ENCODE measurements around the gene HS3ST3B1.

Gene HS3ST3B1

DNA sequence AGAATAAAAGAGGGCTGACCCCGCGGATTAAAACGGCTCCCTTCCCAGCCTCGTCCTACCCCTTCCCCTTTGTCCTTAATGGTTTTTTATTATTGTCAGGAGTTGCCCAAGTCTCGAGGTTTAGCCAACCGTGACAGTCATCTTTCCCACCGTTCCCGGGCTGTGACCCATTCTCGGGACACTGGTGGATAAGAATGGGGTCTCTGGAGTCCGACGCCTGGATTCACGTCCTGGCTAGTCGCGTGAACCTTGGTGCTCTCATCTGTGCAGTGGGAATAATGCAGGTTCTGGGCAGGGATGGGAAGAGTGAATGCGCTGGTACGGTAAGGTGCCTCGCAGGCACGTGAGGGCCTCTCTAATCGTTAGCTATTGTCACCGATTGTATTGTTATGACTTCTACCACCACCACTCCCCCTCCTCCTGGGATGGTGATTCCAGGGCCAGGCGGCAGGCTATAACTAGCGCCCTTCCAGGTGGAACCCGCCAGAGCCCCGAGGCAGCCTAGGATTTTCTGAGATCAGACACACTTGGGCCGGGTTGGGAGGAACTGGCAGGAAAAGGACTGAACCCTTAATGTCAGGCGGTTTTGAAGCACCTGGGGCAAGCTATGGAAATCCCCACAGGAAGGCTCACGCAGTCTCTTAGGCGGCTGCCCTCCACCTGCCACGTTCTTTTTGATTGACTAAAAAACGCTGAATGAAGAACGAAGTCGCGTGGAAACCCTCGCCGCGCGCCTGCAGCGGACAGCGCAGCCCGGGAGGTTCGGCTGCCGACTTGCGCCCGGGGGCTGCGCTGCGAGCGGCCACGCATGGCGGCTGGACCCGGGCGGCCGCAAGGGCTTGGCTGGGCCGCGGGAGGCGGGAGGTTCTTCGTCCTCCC lies 2.7 kb downstream of the HS3ST3B1 start:
- no peak for FAIRE-seq

DNA sequence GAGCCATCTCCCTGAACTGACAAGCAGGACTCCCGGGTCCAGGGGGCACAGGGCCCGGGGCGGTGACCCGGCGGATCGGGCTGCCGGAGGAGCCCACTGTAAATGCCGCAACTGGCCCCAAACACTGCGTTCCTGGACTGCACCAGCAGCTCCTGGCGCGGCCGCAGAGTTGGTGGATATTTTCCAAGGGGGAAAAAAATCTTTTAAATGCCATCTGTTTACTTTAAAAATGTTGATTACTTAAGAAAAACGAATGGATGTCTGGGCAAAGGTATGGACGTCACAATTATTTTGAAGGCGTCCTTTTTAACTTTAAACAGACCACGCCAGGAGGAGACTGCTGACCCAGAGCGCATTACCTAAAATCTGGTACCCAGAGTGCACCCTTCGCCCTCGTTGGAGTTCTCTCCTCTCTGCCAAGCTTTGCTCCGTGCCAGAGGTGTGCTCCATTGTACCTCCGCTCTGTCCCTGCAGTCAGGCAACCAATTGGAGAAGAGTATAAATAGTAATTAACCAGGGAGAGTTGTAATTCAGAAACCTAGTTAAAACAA lies 3.4 kb downstream of the HS3ST3B1 start:
- no peak for FAIRE-seq

DNA sequence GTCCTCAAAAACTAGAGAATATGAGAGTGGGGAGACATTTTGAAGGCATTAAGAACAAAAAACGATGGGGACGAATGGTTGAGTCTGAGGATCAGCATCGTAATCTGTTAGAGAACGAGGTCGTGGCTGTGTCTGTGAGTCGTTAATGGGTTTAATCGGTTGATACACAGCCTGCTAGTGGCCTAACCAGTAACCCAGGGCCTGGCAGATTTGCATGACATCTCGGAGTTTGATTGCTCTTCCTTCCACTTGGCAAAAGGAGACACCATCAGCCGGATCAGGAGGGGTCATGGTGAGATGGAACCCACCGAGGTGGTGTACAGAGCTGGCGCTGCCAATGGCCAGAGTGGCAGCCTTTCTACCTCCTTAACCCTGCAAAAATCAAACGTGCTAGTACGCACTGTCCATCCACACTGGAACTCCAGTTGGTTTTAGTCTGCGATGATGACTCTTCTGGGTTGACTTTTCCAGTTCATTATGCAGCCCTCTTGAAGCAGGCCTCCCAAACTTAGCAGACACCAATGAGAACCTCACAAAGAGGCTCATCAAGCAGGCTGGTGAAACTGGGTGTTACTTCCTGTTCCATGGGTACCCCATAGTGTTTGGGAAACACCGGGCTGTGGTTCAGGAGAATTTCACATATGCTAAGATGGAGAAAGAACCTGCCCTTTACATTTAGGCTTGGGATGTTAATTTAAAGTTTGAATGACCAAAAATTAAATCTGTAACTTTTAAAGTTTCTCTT lies 4.1 kb downstream of the HS3ST3B1 start:
- FAIRE-seq = no peak

DNA sequence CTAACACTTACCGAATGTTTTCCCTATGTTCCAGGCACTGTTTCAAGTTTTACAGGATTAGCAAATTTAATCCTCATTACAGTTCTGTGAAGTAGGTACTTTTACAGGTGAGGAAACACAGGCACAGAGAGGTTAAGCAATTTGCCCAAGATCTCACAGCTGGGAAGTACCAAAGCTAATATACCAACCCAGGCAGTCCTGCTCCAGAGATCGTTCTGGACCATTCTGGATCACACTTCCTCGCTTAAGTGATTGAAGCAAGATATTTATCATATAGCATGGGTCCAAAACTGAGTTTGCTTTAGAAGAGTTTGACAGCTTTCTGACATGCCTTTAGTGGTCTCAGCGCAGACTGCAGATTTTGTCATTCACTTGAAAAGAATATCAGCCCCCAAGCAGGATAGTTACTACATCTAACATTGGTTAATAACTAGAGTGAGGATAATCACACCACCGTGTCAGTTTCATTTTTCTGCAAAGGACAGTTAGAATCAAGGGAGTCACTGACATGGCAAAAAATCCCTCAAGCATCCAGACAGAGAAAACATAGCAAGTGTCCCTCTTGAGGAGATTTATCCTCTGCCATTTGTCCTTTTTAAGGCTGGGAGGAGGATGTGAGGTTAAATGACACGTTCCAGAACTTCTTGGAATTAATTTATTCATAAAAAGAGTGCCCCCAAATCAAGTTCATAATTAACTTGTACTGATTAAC lies 5.1 kb downstream of the HS3ST3B1 start:
- FAIRE-seq = no peak

DNA sequence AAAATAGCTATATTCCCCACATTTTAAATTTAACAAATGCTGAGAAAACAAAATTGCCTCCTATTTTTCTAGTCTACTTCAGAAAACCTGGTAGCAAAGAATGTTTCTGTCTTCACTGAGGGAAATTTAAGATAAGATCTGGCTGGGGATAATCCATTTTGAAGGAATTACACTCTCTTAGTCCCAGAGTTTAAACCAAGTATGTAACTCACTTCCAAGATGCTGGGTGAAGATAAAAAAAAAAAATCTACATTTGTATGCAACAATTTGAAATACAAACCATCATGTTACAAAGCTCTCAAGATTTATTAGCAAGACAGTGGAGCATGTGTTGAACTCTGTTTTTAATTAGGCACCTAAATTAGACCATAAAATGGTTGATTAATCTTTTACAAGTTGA lies 5.7 kb downstream of the HS3ST3B1 start:
- FAIRE-seq = no peak

DNA sequence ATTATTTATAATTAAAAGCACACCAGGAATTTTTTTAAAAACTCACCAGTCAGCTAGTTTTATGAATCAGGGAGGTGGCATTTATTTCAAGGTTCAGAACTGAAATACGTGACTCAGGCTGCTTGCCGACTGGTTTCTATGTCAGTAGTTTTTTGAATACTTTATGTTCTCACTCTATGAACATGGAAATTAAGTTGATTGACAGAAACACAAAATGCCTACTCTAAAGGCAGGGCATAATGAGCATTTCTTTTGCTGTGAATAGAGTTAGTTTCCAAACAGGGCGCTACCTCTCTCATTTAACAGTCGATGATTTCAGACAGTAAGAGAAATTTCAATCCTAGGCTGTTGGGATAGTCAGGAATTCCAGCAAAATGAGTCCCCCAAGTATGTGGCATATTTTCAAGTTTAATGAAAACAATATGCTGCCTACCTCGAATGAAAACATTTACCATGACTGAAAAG lies 6.7 kb downstream of the HS3ST3B1 start:
- FAIRE-seq = no peak

DNA sequence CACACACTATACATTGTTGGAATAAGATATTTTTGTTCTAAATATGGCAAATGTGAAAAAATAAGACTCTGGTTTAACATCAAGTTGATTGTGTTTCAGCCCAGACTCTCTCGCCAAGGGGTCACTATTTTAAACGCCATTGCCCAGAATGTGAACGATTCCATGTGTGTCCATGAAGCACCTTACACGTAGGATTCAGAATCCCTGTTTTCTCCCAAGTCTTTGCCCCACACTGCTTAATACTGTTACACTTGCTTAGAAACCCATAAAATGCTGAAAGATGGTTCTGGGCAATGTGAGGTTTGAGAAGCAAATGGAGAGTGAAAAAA lies 7.7 kb downstream of the HS3ST3B1 start:
- no peak for FAIRE-seq

DNA sequence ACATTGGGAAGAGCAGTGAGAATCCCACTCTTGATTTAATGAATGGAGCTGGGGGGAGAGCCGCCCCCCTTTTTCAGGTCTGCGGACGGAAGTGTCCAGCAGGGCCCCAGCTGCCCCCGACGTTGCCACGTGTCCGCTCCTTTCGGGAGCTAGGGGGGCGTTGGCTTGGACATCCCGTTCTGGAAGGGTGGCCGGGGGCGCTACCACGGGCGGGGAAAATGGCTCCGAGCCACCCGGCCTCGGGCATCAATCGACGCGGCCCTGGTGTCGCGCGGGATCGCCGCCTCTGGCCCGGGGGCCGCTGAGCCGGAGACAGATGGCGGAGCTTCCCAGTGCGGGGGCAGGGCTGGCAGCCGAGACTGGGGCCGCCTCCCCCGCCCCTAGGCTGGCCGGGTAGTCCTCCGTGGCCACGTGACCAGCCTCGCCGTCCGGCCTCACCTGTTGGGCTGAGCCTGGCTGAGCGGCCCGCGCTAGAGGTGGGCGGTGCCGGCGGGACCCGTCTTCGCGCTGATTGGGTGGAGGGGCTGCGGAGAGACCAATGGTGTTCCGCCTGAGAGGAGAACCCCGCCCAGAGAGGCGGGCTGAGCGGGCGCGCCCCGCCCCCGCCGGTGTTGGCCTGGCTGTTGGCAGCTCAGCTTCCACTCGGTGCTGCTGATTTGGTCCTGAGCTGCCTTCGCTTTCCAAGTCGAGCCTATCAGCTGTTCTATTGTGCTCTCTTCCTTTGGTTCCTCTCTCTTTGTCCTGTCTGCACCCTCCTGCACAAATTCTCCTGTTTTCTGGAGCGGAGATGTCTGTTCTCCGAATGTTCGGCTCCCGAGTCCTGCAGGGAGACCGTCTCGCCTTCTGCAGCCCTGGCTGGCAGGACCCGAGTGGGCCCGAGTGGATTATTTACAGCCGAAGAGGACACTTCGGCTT lies 8.3 kb downstream of the HS3ST3B1 start:
- no peak for FAIRE-seq

DNA sequence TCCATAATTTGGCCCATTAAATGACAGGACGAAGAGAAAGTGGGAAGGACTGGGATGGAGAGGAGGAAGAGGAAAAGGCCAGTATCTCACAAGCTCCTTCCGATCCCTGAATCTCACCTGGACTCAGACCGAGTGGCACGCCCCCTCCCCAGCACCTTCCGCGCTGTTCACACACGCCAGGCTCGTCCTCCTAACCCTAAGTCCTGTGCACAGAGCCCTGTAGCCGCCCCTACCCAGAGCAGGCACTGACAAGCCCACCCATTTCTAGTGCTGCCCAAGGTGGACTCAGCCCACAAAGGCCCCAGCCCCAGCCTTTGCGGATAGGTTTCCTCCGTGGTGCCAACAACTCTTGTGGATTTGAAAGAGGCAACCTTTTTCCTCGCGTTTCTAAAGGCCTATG lies 9.2 kb downstream of the HS3ST3B1 start:
- FAIRE-seq = no peak

DNA sequence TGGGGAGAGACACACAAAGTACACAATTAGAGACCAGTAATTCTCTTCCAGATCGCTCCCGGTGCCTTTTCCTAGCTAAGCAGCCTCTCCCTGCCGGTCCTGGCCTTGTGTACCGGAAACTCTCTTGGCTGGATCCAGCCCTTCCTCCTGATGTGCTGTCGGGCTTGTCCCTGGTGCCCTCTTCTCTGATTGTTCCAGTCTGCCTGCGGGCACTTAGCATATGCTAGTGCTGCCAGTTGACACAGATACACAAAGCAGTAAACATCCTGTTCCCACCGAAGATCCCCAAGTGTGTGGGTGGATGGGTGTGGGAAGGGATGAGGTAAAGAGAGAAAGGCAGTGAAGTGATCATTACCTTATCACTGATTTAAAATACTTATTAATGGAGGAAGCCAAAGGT lies 9.7 kb downstream of the HS3ST3B1 start:
- FAIRE-seq = no peak

DNA sequence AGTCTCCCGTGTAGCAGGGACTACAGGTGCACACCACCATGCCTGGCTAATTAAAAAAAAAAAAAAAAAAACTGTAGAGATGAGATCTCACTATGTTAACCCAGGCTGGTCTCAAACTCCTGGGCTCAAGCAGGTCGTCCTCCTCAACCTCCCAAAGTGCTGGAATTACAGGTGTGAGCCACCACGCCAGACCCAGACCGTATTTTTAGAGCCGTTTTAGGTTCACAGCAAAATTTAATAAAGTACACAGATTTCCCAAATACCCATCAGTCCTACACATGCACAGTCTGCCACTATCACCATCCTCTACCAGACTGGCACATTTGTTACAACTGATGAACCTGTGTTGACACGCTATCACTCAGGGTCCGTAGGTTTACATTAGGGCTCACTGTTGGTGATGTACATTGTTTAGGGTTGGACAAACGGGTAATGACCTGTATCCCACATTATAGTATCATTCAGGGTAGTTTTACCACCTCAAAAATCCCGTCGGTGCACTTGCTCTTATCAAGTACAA lies 10.4 kb downstream of the HS3ST3B1 start:
- no peak for FAIRE-seq

DNA sequence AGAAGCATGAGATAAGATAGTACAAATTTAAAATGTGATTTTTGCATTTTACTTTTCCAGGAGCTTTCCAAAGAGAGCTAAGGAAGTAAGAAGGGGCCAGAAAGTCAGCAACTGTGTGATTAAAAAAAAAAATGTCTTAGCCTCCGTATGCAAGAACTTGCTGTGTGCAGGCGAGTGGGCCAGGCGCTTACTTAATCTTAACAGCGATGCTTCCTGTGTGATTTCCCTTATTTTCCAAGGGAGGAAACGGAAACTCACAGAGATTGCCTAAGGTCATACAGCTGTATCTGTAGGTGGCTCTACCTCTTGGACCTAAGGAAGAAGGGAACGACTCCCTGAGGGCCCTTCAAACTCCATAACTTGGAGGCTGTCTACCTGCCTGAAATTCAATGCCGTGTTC lies 11.1 kb downstream of the HS3ST3B1 start:
- no peak for FAIRE-seq

DNA sequence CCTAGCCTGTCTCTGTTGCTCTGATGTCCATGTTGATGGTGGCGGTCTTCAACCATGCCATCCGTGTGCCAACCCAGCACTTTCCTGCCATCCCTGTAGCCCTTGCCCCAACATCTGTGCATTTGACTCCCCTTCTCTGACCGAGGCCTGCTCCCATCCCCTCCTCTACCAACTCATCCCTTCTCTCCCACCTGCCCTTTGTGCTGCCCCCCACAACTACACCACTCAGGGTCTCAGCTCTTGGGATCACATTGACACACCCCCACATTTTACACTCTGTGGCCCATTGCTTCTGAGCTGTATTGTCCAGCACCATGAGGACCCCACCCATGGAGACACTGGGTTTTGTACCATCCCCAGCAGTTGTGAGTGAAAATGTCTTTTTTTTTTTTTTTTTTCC lies 11.6 kb downstream of the HS3ST3B1 start:
- FAIRE-seq = no peak

DNA sequence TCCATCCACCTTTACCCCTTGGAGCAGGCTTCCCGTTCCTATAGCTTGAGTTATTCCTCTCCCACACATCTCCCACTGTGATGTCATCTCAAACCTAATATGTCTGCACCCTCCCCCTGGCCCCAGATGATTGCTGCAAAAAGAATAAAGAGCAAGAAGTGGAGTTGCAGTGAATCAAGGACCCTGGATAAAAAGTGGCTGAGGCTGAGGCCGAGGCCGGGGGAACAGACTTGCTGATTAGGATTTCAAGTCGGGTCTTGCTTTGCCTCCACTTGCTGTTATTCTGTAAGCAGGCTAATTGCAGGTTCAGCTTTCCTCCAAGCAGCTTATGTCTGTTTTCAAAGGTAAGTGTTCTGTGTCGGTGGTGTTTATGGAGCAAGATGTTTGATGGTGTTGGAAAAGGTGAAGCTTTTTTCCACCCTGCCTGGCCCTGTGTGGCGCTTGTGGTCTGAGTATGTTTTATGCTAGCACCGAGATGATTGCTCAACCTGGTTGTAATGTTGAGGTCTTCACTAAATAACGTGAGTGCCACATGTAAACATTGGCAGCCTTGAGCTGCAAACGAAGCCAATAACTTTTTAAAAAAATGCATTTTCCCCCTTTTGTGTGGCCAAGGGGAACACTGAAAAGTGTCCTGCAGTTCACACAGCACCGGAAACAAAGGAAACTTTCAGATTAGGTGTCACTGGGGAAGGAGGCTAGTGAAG lies 15.4 kb downstream of the HS3ST3B1 start:
- no peak for FAIRE-seq

DNA sequence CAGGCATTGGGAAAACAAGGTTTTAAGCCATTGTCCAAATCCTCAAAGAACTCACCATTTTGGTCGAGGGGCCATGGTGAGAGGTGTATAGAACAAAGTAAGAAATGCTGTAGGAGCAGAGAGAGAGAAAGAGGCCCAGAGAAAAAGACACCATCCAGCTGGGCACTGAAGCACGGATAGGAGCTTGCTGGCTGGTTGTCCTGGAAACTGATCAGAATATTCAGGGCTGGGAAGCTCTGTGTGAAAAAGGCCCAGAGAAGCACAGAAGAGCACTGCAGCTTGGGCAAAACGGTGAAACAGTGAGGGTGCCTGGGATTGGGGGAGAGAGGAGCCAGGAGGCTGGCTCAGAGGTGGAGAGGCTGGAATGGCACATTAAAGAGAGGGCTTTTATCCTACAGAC lies 16.5 kb downstream of the HS3ST3B1 start:
- FAIRE-seq = no peak

DNA sequence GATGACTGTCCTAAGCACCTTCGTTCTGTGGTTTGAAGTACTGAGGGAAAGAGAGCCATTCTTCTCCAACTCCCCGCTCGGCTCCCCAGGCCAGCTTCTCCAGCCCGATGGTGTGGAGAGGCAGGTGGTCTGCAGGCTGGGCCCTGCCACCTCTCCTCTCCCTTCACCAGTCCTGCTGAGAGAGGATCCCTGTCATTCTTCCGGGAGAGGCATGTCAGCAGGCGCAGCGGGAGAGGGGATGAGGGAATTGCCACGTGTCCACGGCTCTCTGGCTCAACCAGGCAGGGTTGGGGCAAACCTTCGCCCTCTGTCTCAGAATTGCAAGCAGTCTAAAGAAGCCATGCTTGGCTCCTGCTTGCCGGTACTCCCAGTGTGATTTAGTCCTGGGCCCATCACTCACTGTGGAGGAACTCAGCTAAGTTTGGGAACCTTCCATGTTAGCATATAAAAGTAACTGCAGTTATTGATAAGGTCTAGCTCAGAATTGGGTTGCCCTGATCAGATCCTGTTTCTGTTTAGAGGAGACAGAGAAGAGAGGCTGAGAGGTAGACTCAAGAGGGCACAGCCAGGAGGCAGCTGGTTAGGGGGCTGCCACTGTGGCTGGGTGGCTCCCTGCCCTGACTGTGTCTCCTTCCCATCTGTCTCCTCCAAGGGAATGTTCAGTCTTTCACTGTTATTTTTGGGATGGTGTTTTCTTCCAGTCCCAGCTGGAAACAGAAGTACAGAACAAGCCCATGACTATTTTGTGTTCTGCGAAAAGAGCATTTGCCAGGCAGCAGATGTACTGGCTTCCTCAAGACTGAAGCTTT lies 17.4 kb downstream of the HS3ST3B1 start:
- no peak for FAIRE-seq

DNA sequence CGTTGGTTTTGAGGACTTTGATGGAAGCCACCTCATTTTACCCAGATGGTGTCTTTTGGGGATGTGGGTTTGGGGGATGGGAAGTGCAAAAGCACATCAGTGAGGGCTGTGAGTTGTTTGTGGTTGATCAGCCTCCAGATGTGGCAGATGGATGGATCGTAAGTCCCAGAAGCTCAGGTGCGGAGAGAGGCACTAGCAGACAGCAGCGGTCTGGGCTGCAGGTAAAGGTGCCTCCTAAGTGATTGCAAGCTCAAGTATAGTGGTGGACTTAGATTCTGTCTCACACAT lies 18.0 kb downstream of the HS3ST3B1 start:
- FAIRE-seq = no peak

DNA sequence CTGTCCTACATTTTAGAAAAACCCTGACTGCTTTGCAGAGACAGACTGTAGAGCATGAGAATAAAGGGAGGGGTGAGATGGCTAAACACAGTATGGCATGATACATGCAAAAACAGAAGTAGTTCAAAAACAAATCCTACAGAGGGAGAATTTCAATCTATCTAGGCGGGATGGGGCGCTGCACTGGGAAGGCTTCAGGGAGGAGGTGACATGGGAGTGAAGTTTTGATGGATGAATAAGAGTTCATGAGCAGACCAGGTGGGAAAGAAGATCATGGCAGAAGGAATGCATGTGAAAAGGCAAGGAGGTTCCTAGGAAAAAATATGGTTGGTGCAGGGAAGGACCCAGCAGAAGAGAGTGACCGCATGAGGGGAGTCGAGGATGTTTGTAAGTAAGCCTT lies 19.2 kb downstream of the HS3ST3B1 start:
- FAIRE-seq = no peak

DNA sequence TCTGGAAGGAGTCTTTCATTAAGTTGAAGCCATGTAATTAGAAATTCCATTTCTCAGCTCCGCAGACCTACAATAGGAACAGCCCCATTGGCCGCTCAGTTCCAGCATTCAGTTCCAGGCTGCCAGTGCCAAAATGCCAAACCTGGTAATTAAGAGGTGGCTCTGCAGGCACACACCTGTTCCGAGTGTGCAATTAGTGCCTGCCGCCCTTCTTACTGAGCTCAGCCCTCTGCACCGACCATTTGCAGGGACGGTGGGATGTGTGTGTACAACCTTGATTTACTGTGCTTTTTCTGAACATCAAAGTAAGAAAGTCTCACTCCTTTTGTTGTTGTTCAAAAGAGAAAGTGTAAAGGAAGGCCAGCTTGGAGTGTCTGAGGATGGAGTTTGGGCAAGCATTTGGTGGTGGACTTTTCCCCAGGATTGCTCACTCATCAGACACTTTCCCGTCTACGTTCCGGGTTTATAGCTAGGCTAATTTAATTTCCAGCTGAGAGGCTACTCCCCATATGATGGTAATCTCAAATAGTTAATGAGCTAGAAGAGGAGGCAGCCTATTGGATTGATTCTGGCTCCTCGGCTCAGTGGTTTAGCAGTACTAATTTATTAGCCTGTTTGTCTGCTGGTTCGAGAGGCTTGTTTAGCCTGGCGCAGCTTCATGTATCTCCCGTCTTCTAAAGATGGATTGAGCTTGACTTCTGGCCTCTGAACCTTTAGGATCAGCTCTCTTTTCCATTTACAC lies 20.0 kb downstream of the HS3ST3B1 start:
- no peak for FAIRE-seq

DNA sequence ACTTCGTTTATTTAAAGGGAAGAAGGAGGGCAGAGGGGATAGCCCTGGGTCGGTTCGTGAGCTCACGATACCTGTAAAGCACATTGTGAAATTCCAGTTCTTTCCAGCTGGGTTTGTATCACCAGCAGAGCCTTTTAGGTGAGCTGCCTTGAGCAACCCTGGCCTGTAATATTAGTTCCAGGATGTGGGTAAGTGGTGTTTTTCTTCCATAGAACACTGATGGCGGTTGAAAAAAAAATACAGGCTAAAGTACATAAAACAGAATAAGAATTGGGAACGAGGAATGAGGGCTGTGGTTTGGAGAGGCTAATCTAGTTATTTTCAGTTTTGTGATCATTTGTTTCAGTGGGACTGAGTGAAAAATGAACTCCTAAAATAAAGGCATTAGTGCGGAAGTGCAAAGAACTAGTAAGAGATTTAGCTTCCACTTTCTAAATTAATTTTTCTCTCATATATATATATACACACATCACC lies 20.6 kb downstream of the HS3ST3B1 start:
- FAIRE-seq = peak; percentile 75

All from islet of Langerhans (tissue), 1 donor.